Measurements from ENCODE around the gene RASAL1.
"Not testable (repeated sequence)": the region's sequence is repeated elsewhere in the genome, so short reads cannot be mapped to it uniquely, and the experiment has no call there.

Gene RASAL1

DNA sequence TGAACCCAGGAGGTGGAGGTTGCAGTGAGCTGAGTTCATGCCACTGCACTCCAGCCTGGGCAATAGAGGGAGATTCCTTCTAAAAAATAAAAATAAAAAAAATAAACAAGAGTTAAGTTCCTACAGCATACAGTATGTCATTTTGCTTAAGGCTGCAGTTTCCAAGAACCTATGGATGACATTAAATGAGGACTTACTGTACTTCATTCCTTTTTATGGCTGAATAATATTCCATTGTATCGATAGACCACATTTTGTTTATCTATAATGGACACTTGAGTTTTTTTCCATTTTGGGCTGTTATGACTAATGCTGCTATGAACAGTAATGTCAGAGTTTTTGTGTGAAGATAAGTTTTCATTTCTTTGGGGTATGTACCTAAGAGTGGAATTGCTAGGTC lies 17.4 kb downstream of the RASAL1 start:
- DNase-seq (ENCODE audit: extremely low read depth in 1 of 2, low read depth in 1 of 2): no peak

DNA sequence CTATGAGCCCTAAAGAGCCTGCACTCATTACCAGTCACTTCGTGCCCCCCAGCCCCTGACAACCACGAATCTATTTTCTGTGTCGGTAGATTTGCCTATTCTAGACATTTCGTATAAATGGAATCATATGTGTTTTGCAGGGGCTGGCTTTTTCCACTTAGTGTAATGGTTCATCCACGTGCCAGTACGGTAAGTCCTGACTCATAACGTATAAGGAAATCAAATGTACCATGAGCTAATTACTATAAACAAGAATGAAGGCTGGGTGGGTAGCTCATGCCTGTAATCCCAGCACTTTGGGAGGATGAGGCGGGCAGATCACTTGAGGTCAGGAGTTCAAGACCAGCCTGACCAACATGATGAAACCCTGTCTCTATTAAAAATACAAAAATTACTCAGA lies 17.9 kb downstream of the RASAL1 start:
- DNase-seq (ENCODE audit: extremely low read depth in 1 of 2, low read depth in 1 of 2): not testable (repeated sequence)

DNA sequence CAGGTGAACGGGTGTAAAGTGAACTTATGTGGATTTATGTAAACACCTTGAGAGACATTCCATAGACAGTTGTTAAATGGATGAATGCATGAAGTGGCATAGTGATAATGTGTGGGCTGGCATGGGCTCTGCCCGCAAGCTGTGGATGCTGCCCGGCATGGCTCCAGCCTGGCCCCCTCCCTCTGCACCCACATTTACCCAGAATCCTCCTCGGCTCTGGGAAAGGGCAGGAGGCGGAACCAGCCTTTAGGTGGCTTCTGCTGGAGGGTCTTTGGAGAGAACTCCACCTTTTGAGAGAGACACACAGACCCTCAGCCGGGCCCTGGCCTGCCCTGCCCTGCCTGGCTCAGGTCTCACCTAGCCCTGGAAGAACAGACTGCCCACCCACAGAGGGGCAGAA lies 18.7 kb downstream of the RASAL1 start:
- DNase-seq (ENCODE audit: extremely low read depth in 1 of 2, low read depth in 1 of 2): no peak

DNA sequence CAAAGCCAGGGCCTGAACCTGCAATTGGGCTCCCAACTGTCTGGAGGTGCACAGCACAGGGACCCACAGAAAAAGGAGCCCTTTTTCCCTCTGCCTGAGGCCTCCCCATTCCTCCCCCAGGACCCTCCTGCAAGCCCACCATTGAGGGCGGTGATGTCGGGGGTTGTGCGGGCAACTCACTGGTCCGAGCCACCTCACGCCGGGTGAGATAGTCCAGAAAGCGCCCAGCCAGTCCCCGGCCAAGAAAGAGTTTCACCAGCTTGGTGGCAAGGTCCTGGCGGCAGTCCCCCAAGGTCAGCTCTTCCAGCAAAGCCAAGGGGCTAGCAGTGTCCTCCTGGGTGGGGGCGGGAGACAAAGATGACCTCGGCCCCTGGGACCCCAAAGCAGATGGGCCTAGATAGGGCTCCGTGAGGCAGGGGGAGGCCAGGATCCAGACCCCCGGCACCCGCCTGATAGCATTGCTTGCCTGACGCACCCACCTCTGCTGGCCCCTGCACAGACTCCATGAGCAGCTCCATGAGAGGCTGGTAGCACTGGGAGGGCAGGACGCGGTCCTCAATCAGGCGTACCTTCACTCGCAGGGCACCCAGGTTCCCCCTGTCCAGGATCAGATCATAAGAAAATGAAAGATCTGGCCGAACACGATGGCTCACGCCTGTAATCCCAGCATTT lies 20.0 kb downstream of the RASAL1 start:
- no peak for DNase-seq (ENCODE audit: extremely low read depth in 1 of 2, low read depth in 1 of 2)

DNA sequence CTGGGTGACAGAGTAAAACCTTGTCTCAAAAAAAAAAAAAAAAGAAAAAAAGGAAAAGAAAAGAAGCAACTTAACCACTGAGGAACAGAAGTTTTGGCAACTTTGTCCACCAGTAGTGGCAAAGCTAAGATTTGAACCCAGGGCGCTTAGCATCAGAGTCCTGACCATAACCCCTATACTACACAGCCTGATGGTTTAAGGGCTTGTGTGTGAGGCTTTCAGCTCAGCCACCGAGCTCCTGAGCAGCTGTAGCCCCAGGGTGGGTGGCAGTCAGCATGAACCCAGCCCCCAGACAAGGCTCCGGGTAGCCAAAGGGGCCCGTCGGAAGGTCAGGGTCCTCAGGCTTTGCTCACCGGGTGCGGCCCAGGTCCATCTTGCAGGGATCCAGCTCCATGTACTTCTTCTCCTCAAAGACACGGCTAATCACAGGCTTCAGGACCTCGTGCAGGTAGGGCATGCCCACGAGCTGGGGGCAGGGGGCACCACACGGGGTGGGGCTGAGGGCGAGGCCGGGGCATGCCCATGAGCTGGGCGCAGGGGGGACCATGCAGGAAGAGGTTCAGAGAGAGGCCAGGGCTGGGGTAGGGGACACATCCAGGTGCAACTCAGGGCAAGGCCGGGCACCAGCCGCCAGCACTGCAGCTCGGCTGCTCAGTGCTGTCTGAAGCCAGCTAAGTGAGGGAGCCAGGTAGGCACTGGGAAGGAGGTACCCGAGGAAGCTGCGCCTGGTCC lies 20.9 kb downstream of the RASAL1 start:
- no peak for DNase-seq (ENCODE audit: extremely low read depth in 1 of 2, low read depth in 1 of 2)

DNA sequence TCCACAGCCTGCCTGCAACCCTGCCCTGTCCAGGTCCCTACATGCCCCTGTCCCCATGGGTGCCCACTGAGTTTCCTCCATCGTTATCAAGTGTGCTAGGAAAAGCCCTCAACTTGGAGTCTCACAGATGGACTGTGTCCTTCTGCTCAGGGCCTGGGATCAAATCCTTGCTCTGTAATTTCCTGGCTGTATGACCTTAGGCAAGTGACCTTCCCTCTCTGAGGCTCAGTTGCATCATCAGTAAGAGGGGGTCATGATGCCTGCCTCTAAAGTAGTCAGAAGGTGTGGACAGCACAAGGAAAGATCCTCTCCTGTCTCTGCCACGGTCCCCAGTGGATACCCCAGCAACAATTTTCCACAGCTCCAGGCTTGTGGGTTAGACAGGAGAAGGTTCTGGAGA lies 22.2 kb downstream of the RASAL1 start:
- DNase-seq (ENCODE audit: extremely low read depth in 1 of 2, low read depth in 1 of 2): no peak

DNA sequence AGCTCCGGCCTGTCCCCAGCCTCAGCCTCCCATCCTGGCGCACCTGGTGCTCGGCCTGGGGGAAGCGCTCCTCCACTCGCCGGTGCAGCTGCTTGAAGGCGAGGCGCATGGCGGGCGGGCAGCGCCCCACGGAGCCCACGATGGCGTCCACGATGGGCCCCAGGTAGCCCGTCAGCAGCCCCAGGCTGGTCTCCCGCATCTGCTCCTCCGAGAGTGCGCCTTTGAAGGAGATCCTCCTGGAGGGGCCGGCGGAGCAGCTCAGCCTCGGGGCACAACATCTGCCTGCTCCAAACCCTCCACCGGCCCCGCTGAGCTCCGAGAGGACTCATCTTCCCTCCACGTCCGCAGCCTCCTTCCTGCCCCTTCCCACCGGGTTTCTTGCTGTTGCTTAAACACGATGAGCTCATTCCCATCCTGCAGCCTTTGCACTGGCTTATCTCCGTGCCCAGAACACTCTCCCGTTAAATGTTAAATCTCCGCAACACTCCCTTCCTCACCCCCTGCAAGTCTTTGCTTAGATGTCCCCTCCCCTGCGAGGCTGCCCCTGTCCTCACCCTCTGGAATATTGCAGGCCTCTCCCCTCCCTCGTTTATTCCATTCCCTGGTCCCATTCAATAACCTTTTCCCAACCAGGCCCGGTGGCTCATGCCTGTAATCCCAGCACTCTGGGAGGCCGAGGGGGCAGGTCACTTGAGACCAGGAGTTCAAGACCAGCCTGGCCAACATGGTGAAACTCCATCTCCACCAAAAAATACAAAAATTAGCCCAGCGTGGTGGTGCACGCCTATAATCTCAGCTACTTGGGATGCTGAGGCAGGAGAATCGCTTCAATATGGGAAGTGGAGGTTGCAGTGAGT lies 23.3 kb downstream of the RASAL1 start:
- DNase-seq (ENCODE audit: extremely low read depth in 1 of 2, low read depth in 1 of 2): no peak

DNA sequence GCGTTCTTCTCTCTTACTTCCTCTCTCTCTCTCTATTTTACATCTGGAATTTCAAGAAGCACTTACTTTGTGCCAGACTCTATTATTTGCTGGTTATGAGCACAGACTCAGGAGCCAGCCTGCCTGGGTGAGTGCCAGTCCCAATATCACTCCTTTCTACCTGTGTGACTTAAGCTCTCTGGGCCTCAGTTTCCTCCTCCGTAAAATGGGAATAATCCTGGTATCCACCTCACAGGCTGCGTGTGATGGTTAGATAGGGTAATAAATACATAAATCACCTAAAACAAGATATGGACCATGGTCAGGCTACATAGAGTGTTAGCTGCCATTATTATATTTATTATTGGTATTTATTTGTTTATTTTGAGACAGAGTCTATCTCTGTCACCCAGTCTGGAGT lies 24.3 kb downstream of the RASAL1 start:
- DNase-seq (ENCODE audit: extremely low read depth in 1 of 2, low read depth in 1 of 2): no peak

DNA sequence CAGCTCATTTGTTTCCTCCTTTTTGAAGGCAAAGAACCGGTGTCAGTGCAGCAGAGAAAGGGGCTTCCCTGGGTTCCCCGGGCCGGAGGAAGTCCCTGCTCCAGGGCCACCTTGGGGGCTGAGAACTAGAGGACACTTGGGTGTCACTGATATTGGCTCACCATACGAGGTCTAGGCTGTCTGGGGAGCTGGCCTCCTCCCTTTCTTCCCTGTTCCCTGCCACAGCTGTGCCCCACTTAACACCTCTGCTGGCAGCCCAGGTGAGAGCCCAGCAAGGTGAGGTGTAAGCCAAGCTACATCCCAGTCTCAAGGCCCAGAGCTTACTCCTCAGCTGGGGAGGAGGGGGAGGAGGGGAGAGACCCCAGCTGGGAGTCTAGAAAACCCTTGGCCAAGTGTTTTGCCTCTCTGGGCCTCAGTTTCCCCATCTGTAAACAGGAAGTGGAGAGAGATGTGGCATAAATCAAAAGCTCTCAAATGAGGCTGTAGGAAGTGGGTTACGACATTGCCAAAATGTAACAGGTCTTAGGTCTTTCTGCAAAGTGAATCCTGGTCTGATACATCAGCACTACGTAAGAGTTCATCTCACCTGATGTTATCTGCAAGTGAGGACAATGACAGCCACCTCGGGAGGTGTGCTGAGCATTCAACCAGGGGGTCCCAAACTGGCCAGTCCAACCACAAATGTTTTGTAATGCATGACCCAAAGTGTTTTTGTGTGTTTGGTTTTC lies 25.5 kb downstream of the RASAL1 start:
- no peak for DNase-seq (ENCODE audit: extremely low read depth in 1 of 2, low read depth in 1 of 2)

DNA sequence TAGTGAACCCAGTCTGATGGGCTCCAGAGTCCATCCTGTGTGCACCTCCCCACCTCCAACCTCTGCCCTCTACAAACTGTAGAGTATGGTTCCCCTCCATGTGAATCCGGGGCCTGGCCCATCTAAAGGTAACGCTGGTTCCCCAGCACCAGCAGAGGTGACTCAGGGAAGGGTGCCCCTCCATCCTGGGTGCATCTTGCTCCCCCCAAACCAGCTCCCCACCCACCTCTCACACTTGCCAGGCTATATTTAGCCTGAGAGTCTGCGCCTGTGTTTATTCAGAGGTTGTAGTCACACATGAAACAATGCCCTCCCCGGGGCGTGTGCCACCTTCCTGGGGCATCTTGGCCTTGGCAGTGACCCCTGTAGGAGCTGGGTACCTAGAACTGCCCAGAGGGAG lies 26.2 kb downstream of the RASAL1 start:
- no peak for DNase-seq (ENCODE audit: extremely low read depth in 1 of 2, low read depth in 1 of 2)

DNA sequence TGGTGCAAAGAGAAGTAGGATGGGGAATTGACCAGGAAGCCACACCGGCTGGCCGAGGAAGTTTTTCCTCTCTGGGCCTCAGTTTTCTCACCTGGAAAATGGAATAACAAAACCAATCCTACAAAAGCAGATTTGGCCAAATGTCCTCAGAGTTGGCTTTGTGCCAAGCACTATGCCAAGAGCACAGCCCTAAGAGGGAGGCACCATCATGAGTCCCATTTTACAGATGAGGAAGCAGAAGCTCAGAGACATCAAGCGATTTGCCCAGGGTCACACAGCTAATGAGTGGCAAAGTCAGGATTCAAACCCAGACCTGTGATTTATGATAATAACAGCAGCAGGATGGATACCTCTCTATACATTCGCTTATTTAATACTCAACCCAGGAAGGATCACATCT lies 27.3 kb downstream of the RASAL1 start:
- no peak for DNase-seq (ENCODE audit: extremely low read depth in 1 of 2, low read depth in 1 of 2)

DNA sequence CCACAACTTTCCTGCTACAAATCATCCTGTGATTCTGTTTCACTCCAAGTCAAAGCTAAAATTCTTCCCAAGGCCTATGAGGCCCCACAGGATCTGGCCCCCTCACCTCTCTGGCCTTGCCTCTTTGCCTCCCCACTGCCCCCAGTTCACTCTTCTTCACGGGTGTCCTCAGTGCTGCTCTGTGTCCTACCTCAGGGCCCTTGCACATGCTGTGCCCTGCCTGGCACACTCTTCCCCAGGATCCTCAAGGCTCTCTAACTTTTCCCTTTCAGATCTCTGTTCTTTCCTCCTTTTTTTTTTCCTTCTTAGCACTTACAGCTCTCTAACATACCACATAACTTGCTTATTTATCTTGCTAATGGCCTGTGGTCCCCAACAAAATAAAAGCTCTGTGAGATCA lies 29.2 kb downstream of the RASAL1 start:
- DNase-seq (ENCODE audit: extremely low read depth in 1 of 2, low read depth in 1 of 2): no peak

DNA sequence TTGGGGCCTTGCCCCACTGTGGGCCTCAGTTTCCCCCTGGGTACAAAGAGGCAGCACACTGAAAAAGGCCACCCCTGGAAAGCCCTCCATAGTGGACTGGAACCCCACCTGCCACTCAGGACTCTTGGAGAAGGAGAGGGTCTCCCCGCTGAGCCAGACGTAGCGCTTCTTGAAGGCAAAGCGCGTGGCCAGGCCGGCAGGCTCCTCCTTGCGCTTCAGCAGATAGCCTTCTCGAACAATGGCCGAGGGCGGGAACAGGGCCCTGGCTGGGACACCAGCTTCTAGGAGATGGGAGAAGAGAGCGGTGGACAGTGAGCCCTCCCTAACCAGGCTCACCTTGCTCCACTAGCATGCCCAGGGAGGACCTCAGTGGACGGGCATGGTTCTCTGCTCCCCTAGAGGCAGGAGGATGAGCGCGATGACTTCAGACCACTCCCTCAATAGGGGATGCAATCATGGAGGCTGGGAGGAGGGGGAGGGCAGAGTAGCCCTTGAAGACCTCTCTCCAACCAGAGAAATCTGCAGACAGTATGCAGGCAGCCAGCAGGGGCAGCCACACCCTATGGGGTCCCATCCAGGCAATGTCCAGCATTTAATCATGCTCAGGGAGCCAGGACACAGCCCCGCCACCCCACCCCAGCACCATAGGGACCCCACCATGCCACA lies 29.8 kb downstream of the RASAL1 start:
- DNase-seq (ENCODE audit: extremely low read depth in 1 of 2, low read depth in 1 of 2): no peak

DNA sequence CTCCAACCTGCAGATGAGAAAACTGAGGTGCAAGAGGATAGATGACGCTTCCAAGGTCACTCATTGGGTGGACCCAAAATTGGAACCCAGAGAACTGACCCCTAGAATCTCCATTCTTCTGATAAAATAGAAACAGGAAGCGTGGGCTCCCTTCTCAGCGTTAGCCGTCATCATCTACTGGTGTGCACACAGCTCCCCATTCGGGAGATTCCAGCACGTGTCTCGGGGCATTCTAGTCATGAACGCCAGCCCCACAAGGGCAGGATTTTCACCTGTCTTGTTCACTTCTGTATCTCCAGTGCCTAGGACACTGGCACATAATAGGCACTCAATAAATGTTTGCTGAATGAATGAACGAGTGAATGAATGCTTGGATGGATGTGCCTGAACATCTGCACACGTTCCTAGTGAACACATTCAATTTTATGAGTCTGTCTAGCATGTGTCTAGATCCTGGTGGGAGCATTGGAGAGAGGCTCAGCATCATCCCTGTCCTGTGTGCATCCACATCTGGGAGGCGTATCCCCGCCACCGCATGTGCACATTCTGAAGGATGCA lies 30.5 kb downstream of the RASAL1 start:
- no peak for DNase-seq (ENCODE audit: extremely low read depth in 1 of 2, low read depth in 1 of 2)

DNA sequence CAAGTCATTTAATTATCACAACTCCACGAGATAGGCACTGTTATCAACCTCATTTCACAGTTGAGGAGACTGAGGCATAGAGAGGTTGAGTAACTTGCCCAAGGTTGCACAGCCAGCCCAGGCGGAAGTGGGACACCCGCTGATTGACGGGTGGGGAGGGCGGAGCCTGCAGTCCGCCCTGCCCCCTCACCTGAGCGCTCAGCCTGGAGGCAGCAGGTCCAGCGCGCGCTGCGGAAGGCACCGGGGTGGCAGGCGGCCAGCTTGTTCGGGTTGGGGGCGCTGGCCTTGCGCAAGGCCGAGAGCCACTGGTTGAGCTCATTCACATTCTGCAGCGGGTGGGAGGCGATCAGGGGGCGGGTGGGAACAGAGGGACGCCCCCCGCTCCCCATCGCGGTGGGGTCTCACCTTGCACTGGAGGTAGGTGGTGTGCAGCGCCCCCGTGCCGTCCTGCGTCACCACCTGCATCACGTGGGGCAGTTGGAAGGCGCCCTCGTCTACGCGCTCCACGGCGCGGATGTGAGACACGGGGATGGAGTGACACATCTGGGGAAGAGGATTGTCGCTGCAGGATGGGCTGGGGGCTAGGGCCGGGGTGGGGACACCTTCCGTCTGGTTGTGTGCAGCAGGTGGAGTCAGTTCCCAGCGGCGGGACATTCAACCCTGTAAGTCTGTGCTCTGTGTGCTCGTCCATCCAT lies 31.7 kb downstream of the RASAL1 start:
- DNase-seq (ENCODE audit: extremely low read depth in 1 of 2, low read depth in 1 of 2): peak in 1 of 2 donors; percentile 45

DNA sequence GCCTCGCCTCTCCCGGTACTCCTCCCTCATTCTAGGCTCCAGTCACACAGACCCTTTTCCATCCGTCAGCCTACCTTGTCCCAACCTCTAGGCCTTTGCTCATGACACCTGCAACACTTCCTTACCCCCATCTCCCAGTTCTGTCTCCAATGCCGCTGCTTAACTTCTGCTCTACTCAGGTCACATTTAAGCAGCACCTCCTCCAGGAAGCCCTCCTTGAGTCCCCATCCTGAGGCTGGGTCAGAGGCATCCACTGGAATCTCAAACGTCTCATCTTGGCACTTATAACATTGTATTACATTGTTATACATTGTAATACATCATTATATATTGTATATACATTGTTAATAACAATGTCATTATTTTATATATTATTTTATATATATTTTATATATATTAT lies 32.8 kb downstream of the RASAL1 start:
- no peak for DNase-seq (ENCODE audit: extremely low read depth in 1 of 2, low read depth in 1 of 2)

DNA sequence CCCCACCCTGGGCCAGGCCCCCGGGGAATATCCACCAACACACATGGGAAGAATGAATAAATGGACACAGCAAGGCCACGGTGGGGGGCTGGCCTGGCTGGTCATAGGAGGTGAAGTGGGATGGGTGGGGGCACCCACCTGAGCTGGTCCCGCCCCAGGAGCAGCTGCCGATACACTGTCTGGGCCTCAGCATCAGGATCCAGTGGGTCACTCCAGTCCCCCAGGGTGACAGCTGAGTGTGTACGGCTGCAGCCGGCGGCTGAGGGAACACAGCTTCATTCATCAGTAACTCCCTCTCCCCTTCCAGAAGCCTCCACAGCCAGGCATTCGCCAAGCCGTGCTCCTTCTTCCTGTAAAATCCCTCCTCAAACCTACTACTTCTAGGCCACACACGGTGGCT lies 33.8 kb downstream of the RASAL1 start:
- no peak for DNase-seq (ENCODE audit: extremely low read depth in 1 of 2, low read depth in 1 of 2)

DNA sequence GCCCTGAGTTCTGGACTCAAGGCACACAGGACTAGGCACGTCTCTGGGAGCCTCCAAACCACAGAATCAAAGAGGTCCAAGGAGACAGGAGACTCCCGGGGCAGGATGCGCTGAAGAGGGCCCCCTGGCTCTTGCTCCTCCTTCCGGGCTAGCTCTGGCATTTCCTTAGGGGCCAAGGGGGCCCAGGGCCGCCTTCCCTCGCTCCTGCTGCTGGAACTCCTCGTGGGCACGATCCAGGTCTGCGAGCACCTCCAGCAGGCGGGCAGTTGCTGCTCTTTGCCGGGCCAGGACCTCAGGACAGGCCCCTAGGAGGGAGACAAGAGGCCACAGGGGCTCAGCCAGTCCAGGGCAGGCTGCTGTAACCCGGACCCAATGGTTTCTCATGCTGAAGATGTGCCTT lies 35.8 kb downstream of the RASAL1 start:
- DNase-seq (ENCODE audit: extremely low read depth in 1 of 2, low read depth in 1 of 2): no peak

DNA sequence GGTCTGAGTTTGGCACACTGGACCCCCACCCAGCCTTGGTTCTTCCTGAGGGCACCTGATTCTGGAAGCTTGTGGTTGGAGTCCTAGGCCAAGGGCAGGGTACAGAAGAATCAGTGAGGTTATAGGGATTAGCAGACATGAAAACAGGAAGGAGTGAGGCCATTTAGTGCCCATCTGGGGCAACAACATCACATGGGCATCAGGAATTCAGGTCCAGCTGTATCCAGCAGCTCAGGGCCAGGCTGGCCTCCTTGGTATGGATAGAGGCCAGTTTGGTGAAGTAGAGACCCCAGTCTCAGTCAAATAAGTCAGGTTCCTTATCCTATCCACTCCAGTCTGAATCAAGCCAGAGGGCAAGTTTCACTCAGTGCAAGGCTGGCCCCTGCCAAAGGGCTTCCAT lies 36.2 kb downstream of the RASAL1 start:
- DNase-seq (ENCODE audit: extremely low read depth in 1 of 2, low read depth in 1 of 2): no peak

All from stimulated activated CD8-positive, alpha-beta memory T cell treated with anti-CD3 and anti-CD28 coated beads, Interleukin-7, amount 100 ng/mL, for 48 hours (primary cell).